Stimulated activated CD8-positive, alpha-beta memory T cell treated with anti-CD3 and anti-CD28 coated beads, Interleukin-4, amount 100 ng/mL, for 48 hours (primary cell): ENCODE measurements around the gene TTC19.
A peak's percentile ranks its signal among the peaks of the same experiment; 100 is the strongest.

Experiments
- DNase-seq: peaks from one replicate; pipeline ENCODE4 v3.0.0-alpha.2; 2020

The TTC19 gene, protein sequence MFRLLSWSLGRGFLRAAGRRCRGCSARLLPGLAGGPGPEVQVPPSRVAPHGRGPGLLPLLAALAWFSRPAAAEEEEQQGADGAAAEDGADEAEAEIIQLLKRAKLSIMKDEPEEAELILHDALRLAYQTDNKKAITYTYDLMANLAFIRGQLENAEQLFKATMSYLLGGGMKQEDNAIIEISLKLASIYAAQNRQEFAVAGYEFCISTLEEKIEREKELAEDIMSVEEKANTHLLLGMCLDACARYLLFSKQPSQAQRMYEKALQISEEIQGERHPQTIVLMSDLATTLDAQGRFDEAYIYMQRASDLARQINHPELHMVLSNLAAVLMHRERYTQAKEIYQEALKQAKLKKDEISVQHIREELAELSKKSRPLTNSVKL

DNA sequence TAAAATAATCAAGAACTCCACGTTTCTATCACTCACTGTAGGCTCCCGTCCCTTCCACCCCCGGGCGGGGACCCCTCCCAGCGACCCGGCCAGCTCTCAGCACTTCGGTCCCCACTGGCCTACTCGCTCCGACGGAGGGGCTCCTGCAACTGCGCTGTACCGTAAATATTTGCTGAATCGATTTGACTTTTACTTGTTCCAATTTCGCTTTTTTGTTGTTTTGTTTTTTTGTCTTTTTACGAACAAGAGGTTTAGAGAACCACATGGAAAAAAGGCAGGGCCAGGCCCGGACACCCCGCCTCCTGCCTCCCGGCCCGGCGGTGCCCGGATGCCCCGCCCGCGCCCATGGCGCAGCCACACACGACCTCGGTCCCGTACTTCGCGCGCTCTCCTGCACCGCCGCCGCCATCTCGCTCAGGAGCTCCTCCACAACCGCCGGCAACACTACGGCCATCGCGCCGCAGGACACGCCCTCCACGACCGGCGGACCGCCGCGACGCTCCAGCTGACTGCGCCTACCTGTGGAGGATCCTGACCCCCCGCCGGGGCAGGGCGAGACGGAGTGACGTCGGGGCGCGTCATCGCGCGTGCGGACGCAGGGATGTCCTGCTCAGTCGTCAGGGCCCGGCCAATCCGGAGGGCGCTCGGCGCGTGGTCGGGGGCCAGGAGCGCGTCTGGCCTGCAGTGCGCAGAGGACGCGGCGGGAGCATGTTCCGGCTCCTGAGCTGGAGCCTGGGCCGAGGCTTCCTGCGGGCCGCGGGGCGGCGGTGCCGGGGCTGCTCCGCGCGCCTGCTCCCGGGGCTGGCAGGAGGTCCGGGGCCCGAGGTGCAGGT is at the start of gene TTC19, which contains the start of gene ZSWIM7:
Gene TTC19, plus strand, starts transcription at position 684 of the 833 bp plus-strand sequence. Its CDS starts 25 bp downstream, at position 709.
Gene ZSWIM7, minus strand, starts transcription at position 564 of the 833 bp plus-strand sequence. Its CDS starts 110 bp downstream, at position 454.
- peak; percentile 98 for DNase-seq

DNA sequence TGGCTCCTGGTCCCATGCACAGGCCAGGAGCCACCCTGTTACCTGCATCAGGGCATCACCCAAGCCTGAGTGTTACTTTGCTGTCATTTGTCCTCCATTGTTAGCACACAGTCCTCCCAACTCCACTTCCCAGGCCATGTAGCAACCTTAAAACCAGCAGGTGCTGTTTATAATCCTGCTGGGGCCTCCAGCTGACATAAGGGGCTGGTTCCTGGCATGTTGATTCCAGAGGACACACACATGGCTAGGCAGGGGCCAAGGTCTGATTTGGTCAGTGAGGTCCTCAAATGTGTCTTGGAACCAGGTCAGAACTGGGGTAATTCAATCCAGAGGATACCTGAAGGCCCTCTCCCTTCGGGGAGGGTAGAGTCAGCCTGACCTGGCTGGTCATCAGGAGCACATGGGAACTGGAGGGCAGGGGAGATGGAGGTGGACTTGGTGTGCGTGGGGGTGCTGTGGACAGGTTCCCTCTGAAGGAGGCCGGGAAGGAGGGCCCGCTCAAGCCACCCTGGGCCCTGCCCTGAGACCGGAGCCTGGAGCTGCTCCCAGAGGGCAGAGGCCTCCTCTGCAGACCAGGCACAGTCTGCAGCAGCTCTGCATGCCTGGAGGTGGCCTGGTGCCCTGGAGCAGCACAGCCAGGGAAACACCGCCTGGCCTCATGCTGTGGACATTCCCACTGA is 48.1 kb upstream of the TTC19 start:
- no peak for DNase-seq

DNA sequence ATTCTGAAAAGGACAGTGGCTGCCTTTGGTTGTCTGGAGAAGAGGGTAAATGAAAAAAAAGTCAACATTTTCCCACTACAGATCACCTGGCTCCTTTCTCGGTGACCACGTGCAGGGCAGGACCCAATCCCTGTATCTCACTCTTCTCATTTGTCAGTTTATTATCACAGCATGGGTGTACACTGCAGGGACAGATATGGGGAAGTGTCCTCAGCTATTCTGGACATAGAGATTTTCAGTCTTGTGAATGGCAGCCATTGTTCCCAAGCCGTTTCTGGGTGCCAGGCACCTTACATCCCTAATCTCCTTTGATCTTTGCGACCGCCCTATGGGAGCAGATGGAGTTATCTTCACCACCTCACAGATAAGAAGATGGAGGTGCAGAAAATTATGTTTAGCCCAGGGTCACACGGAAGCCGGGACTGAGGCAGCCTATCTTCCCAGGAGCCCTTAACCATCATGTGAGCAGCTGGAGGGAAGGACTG is 47.5 kb upstream of the TTC19 start:
- DNase-seq: no peak

DNA sequence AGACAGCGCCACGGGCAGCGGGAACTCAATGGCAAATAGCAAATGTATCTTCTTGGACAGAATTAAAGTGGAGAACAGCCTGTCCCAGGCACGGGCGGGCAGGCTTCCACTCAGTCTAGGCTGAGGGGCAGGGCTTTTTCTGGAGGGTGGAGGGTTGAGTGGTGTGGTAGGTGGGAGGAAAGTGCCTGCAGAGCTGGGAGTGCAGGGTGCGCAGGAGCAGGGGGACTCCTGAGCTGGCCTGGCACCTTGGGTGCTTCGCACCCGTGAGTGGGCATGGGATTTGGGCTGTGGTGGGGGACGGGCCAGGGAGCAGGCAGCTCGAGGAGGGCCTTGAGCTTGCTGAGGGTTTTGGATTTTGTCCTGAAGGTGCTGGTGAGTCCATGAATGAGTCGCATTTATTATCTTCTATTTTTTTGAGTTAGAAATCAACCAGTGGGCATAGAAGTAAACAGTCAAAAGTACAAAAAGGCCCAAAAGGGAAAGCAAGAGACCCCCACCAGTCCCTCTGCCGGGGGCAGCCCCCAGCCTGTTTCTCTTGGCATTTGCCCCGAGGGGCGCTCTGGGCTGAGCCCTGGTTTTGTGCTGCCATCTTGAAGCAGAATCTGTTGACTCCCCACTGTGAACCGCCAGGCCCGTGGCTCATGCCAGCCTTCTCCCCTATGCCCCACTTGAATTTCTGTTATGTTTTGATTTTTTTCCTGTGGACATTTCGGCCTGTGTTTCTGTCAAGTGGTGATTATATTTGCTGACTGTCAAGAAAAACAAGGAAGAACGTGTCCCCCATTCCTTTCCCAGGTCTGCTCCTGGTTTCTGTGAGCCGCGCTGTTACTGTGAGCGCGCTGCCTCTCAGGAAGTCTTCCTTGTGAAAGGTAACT is 46.5 kb upstream of the TTC19 start:
- DNase-seq: no peak

DNA sequence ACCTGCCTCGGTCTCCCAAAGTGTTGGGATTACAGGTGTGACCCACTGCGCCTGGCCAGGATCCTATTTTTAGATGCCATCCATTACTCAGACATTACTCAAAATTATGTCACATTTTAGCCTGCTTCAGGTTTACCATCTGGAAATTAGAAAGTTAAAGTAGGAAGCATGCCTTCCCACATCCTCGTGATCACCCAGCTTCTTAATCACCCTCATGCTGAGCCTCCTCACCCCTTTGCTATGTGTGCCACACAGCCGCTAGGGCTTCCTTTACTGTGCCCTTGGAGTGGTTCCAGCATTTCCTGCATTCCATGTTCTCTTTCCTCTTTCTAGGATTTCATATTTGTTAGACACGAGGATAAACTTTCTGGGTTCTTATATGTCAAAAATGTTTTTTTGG is 45.4 kb upstream of the TTC19 start:
- no peak for DNase-seq

DNA sequence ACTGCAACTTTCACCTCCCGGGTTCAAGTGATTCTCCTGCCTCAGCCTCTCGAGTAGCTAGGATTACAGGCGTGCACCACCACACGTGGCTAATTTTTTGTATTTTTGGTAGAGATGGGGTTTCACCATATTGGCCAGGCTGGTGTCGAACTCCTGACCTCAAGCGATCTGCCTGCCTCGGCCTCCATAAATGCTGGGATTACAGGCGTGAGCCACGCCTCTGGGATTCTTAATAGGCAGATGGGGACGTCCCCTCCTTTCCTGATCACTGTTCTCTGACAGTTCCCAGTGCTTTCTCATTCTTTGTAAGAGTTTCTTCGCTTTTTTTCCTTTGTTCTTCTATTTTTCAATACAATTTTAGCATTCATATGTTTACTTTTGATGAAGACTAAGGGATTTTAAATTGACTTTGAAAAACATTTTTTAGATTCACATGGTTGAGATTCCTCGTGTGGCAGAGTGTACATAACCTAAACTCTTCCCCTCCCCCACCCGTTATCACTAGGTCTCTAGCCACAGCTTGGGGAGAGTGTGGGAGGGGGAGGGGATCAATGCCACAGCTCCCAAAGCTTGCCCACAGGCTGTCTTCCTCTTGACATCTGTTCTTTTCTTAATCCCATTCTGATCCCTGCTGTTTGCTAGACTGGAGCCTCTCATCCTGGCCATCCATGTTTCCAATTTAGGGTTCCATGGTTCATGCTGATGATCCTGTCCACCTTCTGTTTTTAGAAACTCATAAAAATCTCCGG is 43.7 kb upstream of the TTC19 start:
- no peak for DNase-seq

DNA sequence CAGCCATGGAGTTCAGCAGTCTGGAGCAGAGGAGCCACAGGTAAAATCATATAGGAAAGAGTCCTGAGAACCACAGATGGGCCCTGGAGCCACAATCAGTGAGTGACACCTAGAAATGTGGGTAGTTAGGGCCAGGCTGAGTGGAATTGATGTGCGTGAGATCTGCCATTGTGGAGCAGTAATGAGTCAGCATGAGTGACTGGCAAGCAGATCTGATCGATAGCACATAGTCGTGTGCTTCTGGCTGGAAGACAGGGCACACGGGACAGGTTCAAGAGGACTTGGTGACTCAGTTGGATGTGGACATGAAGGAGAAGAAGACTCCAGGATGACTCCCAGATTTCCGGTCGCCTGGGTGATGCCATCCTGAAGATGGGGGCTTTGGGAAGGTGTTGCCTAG is 42.4 kb upstream of the TTC19 start:
- DNase-seq: peak; percentile 61

DNA sequence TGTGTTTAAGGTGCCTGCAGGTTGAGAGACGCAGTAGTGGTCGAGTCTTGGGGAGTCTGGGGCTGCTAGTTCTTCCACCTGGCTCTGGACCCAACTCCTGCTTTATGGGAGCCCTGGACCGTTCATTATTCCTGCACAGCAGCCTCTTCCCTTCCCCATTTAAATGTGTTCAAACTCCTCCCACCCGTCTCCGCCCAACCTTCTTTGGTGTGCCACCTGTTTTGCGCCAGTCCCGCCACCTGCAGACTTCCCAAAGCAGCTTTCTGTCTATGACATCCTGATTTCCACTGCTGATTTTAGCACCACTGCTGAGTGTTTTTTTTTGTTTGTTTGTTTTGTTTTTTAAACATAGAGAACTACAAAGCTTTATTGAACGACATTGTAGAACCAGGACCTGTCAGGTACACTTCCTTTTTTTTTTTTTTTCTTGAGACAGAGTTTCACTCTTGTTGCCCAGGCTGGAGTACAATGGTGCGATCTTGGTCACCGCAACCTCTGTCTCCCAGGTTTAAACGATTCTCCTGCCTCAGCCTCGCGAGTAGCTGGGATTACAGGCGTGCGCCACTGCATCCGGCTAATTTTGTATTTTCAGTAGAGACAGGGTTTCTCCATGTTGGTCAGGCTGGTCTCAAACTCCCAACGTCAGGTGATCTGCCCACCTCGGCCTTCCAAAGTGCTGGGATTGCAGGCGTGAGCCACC is 41.9 kb upstream of the TTC19 start:
- no peak for DNase-seq

DNA sequence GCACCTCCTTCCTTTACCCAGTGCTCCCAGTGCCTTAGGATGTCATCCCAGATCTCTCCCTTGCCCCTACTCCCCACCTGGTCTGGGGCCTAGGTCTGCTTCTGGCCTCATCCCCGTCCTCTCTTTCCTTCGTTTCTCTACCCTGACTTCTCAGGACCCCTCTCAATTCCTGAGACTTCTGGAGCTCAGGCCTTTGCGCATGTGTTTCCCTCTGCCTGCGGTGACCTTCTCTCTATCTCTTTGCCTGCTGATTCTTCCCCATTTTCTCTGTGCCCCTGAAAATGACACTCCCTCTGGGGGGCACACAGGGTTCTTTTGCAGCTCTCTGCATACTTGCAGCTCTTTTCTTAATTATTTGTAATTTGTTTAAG is 41.2 kb upstream of the TTC19 start:
- DNase-seq: no peak

DNA sequence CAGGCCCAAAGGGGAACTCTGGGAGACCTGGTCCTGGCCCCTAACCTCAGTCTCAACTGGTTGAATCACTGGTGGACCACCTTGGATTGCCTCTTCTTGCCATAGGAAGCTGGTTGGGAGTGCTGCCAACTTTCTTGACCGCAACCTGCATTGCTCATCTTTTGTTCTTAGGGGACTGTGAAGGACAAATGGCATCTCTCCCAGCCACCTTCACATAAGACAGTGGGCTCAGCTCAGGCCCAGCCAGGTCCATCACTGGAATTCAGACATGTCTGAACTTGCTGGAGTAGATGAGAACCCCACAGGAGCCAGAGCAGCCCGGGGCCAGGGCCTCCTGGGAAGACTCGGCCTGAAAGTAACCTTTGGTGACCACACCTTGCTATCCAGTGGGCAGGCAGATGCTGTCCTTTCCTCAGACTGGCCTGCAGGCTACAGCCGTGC is 35.9 kb upstream of the TTC19 start:
- no peak for DNase-seq

DNA sequence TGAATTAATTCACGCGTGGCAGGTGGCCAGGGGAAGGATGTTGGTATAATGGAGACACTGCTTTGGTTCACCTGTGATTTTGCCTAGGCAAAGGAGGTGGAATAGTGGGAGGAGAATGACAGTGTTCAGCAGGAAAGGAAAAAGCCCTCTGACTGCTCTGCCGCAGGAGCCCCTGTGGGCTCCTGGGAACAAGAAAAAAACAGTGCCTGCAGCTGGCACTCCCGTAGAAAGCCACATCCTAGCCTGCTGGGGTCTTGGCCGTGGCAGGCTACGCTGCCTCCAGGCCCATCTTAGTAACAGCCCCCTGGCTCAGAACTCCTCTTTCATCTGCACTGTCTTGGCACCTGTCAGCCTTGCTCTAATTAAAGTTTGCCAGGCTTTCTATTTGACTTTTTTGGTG is 34.1 kb upstream of the TTC19 start:
- no peak for DNase-seq

DNA sequence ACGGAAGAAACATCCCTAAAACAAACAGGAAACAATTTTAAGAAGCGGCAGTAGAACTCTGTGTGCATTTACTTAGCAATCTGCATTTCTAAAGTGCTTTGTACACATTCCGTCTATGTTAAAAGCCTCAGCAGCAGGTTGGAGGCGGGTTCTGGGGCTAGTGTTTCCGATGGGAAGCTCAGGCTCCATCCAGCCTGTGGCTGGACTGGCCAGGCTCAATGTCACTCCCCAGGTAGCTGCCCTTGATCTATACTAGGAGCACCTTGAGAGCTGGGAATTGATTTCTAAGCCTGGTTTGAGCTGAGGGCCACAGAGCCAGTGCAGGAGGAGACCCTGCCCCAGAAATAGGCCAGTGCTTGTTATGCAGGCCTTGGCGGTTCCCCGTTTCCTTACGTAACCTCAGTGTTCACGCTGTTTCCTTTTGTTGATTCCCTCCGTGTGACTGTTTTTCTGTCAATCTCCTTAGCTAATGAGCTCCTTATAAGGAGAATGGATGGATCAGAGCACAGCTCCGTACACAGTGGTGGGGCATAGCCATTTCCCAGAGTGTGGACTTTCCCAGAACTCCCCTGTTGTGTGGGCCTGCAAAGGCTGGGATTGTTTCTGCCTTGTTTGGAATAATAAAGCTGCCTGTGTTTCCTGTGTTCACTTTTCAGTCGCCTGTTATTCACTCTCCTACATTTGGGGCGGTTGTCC is 33.3 kb upstream of the TTC19 start:
- no peak for DNase-seq

DNA sequence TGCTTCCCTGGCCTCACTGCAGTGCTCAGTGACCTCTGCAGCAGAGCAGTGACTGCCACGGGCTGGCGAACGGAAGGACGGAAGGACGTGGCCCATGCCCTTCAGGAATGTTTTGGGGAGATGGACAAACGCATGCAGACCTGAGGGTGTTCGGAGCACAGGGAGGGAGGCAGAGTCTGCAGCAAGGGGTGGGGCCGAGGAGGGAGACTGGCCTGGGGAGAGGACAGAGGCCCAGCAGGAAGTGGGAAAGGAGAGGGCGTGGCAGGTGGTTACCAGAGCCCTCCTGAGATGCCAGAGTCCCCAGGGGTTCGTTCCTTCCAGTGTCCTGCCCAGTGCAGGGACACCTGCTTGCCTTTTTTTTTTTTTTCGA is 32.8 kb upstream of the TTC19 start:
- DNase-seq: no peak

DNA sequence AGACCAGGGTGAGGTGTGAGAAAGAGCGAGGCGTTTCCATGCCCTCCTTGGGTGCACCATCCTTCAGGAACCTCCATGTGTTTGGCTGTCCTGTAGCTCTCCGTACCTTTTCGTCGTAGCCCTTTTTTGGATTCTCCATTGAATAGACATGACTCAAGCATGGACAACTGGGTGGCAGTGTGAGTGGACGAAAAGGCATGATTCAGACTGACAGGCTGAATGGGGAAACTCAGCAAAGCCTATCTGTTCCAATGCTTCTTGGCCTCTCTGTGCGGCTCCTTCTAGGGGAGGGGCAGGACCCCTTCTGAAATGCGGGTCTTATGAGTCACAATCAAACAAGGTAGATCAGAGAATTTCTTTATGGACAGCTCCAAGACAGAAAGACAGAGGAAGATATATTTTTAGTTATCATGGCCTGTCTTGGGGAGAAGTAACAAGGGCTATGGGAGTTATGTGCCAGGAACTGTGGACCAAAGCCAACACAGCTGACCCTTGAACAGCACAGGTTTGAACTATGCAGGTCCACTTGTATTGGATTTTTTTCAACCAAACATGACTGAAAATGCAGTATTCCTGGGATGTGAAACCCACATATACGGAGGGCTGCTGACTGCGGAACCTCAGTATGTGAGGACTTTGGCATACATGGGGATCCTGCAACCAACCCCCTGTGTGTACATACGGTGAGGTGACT is 31.8 kb upstream of the TTC19 start:
- no peak for DNase-seq

DNA sequence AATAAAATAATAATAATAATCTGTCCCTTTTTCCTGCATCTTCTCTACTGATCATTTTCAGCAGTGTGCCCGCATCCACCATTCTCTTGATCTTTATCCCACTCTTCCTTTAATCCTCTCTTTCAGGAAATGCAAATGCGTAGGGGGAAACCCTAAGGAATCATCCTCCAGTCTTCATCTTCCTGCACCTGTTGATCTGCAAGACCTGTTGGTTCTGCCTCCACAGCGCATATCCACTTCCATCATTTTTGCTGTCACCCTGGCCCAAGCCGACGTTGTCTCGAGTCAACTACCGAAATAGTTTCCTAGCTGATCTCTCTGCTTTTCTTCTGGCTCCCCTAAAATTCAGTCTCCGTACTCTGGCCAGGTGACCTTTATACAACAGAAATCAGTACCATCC is 30.2 kb upstream of the TTC19 start:
- DNase-seq: no peak

DNA sequence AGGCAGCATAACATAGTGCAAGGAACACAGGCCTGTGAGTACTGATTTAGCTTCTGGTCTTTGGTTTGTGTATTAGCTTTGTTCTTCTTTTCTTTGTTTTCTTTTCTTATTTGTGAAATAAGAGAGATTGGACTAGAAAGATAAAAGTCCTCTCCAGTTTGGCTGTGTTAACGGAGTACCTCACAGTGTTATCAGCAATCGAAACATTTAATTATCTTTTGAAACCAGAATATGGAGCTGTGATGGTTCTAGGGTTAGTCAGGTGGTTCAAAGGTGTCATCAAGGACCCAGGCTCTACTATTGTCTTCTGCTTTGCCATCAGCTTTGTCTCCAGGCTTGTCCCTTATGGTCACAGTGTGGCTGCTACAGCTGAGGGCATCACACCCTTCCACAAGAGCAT is 29.1 kb upstream of the TTC19 start:
- no peak for DNase-seq

DNA sequence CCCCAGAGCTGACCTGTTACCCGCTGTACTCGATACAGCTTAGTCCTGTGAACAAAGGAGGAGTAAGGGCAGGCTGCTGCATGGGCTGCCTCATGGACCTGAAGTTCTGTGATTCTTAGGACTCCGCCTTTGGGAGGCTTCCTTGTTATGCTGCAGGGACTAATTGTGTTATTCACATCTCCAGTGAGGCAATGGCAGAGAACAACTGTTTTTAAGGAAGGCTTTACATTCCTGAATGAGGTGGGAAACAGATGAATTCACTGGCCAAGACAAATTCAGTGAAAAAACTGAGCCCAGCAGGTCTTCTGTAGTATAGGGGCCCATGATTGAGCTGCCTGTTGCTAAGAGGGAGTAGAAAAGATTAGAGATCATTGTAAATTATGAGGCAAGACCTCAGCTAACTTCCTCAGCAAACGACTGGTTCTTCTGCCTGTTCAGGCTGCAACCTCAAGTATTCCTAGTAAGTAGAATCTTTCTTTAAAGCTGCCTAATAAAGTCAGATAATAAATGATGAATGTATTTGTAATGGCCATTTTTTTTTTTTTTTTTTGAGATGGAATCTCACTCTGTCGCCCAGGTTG is 28.4 kb upstream of the TTC19 start:
- DNase-seq: no peak

DNA sequence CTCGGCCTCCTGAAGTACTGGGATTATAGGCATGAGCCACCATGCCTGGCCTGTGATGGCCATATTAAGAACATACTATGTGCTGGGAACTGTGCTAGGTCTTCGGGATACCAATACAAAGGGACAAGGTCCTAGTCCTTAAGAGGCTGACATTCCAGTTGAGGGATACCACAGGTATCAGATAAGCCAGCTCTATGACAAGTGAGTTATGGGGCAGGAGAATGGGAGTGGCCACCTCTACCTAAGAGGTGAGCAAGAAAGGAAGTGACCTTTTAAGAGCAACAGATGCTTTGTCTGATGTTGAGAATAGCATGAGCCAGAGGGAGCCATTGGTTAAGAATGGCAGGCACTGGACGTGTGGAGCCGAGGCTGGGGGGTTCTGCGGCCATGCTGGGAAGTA is 27.7 kb upstream of the TTC19 start:
- DNase-seq: no peak

DNA sequence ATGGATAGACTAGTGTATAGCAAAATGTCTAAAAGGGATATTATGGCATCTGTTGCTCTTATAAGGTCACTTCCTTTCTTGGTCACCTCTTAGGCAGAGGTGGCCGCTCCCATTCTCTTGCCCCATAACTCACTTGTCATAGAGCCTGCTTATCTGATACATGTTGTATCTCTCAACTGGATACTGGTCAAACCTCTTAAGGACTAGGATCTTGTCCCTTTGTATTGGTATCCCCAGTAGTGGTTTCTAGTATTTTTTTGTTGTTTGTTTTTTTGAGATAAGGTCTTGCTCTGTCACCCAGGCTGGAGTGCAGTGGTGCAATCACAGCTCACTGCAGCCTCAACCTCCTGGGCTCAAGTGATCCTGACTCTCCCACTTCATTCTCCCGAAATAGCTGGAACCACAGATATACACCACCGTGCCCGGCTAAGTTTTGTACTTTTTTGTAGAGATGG is 27.1 kb upstream of the TTC19 start:
- no peak for DNase-seq
